Hematopoietic multipotent progenitor cell treated with erythropoietin and hydrocortisone succinate and interleukin-3 and kit ligand, for 8 days (in vitro differentiated cells): ENCODE measurements around the gene LAMB2.
A peak's percentile ranks its signal among the peaks of the same experiment; 100 is the strongest.

ENCODE experiments used
- DNase-seq: peaks from one replicate; pipeline ENCODE4 v3.0.0-alpha.2; 2015

The LAMB2 gene

DNA sequence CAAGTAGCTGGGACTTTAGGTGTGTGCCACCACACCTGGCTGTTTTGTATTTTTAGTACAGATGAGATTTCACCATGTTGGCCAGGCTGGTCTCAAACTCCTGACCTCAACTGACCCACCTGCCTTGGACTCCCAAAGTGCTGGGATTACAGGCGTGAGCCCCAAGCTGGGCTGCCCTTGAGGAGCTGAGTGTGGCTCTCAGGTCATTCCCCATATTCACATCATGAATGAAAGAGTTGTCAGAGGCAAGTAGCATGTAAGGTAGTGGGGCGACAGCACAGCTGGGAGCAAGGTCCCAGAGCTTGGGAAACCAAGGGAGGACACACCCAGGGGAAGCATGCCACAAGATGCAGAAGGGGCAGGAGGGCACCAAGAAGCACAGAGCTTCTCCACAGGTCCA is 28.3 kb upstream of the LAMB2 start:
- DNase-seq, result no peak

DNA sequence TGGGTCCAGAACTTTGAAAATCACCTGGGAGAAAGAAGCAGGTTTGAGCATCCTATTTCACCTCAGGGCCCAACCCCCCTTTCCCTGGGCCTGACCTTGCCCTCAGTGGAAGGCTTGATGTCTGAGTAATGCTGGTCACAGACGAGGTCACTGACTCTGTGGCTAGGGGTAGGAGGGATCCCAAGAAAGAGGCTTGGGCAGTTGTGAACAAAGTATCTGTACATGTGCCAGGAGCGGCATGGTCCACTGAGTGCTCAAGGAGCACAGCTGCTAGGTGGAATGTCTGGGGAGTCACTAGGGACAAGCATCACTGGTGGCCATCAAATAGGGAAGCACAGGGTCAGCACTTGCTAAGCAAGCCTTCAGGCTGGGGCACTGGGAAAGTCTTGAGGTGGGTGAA is 25.9 kb upstream of the LAMB2 start:
- DNase-seq, result no peak

DNA sequence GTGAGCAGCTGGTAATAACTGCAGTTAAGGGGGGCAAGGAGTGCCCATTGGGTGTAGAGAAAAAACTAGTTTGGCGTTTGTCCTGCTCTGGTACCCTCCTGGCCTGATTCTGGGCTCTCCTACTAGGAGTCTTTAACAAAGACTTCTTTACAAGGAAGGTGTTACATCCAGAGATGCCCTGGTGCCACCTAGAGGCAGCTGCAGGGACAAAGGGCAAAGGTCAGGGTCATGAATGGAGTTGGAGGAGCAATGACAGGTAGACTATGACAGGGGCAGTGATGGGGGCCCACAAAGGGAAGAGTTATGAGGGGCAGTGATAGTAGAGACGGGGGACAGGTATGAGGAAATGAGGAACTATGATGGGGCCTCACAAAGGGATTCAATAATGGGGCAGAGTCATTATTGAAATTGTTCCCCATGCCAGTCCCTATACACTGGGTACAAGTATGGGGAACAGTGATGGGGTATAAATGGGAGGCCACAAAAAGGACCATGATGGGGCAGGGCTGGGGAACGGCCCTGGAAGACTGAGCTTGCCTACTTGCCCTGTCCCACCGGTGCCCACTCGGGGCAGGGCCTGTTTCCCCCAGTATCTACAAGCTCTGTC is 25.4 kb upstream of the LAMB2 start:
- DNase-seq, result peak; percentile 79

DNA sequence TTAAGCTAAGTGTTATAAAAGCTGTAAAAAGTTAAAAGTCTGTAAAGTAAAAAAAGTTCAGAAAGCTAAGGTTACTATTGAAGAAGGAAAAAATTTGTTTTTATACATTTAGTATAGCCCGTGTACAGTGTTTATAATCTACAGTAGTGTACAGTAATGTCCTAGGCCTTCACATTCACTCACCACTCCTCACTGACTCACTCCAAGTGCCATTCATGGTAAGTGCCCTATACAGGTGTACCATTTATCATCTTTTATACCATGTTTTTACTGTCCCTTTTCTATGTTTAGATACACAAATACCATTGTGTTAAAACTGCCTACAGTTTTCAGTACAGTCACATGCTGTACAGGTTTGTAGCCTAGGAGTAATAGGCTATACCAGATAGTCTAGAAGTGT is 24.4 kb upstream of the LAMB2 start:
- no peak for DNase-seq

DNA sequence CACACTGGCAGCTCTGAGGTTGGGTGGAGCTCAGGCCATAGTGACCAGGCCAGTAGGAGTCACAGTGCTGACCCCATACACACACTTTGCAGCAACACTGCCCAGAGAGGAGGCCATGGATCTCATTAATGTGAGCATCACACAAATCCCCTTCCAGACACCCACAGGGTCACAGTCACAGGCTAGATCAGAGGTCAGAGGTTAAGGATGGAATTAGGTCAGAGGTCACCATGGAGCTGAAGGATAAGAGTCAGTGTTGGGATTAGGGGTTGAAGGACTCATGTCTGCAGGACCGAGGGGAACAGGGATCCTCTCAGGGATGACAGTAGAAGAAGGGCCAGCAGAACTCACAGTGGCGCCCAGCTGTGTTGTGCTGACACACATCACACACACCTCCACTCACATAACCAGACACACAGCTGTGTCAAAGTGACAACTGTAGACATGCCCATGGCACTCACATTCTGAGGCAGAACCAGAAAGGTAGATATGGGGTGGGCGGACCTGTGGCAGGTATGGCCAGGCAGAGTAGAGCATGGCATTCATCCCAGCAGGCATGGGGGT is 20.6 kb upstream of the LAMB2 start:
- DNase-seq, result no peak

DNA sequence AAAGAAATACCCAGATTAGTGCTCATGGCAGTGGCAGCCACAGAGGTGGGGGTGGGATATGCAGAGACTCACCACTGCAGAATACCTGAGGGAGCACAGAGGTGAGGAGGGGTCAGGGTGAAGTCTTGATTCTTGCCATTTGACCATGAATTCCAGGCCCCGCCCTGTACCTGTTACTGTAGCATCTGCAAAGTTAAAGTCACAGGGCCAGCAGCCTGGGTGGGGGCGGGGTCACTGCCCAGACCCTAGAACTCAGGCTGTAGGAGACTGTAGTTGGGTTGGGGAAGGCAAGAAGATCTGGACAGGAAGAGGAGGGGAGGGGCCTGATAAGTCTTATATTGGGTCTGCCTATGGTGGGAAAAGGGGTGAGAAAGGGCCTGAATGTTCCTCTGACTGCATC is 18.8 kb upstream of the LAMB2 start:
- no peak for DNase-seq

DNA sequence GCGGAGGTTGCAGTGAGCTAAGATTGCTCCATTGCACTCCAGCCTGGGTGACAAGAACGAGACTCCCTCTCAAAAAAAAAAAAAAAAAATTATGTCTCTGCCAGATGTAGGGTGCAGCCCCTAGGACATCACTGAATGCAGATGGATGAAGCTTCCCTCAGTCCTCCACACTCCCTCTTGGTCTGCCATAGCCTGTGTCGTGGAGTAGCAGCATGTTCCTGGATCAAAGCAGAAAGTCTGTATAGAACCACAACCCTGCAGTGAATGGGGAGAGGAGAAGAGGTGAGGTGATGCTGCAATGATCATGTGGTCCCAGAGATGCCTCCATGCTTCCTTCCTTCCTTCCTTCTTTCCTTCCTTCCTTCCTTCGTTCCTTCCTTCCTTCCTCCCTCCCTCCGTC is 15.3 kb upstream of the LAMB2 start:
- no peak for DNase-seq

DNA sequence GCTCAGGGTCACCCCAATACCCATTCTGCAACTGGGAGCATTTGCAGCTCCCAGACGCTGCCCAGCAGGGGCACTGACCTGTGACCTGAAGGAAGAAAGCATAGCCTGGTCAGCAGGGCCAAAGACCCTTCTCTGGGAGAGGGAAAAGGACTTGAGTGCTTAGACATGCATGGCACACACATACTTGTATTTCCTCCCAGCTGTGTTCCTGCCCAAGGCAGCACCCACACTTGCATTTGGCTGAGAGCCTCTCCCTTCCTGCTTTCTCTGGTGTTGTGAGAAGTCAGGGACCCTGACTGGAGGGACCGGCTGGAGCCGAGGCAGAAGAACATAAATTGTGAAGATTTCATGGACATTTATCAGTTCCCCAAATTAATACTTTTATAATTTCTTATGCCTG is 7.2 kb upstream of the LAMB2 start:
- DNase-seq, result no peak

DNA sequence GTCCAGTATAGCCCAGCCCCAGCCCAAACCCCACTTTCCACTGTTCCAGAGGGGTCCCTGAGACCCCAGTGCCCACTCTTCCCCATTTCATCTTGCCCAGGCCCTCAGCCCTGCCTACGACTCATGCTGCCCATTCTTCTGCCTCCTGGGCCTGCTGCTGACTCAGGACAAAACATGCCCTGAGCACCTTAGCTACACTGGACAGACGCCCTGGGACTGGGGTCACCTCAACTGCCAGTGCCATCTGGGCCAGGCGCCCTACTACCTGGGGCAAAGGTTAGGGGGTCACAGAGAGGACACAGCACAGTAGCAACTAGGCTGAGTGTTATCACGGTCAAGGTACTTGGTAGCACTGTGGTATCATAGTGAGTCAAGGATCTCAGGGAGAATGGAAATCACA is 2.6 kb upstream of the LAMB2 start:
- no peak for DNase-seq

DNA sequence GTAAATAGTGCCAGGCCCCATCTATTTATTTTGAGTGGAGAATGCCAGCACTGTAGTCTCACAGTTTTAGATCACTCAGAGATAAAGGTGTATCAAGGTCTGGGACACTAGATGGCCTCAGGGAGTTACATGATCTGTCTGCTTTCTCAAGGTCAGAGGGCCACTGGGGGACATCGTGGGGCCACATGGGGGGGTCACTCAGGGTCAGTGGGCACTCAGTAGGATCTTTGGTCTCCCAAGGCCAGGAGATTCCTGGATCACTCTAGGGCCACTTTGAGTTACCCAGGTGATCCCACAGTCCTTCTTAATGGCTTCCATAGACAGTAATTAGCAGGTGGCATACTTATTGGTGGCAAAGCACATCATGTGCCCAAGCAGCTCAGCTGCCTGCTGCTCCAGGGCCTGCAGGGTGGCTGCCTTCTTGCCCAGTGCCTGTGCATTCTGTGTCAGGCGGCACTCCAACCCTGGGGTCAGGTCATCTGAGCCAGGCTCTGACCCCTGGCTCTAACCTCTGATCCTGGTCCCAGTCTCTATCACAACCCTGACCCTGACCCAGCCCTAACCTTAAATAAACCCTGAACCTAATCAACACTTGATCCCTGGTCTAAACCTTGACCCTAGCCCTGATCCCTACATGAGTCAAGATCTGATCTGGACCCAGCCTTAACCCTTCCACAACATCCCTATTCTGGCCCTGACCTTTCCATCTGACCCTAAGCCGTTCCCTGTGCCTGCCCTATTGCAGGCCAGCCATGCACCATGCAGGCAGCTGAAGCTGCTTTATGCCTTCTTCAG is 1.8 kb upstream of the LAMB2 start:
- DNase-seq, result peak; percentile 21

DNA sequence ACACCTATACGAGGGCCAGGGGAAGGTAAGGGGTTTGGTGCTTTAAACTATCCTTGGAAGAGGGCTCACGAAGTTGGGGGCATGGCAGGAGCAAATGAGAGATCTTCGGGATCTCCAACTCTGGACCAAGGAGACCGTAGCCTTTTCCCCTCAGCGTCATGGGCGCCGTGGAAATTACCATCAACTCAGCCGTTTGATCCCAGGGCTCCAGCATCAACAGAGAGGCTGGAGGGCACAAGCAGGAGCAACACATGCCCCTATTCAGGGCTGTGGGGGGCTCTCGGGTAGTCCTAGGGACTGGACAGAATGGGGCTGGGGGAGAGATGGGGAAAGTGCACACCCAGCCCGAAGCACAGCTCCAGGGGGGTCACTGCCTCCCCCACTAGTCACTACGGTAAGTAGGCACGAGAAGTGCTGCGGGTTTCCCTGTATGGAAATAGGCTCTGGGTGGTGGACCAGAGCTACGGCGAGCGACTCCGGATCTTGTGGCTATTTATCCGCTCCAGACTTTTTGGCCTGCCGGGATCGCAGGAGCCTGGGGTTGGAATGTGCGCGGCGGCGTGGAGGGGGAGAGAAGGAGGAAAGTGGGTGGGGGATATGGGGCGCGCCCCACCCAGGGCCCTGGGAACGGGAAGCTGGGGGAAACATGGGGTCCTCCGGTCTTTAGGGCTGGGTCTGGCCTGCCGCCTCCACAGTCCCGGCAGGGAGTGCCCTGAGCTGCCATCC is 539 bp upstream of the LAMB2 start:
- DNase-seq, result peak; percentile 45

DNA sequence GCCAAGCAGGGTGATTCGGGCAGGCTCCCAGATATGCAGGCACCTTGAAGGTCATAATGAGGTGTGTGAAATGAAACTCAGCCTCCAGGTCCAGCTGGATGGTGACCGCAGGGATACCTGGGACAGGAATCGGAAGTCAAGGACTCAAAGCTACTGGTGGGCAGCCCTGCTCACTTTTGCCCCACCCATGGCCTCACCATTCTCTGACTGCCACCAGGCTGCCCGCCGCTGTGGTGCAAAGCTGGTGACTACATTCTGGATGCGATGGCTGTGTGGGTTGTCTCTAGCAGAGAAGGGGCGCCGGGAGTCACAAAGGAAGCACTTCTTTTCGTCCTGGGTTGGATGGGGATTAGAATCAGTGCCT is 795 bp downstream of the LAMB2 start:
- DNase-seq, result no peak

DNA sequence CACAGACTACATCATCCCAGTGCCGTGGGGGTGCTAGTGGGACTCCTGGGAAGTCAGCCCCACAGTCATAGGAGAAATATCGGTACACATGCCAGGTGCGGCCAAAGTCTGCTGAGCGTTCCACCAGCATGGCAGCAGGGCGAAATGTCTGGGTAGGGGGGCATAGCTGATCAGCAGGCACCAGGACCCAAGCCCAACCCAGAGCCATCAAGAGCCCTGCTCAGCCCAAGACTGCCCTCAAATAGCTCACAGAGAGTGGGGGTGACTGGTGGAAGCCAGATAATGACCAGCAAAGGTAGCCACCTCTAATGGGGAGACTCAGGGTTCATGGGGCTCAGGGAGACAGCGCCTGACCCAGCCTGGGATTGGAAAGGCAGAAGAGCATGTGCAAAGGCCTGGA is 1.3 kb downstream of the LAMB2 start:
- no peak for DNase-seq

DNA sequence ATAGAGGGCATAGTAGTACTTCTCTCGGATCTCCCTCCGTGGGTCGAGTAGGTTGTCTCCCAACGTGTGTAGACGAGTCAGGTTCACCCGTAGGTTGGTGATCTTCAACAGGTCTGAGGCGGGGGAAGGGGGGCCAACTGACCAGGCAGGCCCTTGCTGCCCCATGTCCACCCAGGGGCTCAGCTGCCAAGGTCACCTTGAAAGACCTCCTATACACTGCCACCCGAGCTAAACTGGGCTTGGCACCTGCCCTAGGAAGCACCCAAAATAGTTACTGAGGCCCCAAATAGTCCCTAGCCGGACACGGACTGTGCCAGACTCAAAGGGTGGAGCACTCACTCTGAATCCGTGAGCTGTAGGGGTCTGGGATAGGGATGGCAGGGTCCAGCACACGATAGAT is 1.8 kb downstream of the LAMB2 start:
- no peak for DNase-seq

DNA sequence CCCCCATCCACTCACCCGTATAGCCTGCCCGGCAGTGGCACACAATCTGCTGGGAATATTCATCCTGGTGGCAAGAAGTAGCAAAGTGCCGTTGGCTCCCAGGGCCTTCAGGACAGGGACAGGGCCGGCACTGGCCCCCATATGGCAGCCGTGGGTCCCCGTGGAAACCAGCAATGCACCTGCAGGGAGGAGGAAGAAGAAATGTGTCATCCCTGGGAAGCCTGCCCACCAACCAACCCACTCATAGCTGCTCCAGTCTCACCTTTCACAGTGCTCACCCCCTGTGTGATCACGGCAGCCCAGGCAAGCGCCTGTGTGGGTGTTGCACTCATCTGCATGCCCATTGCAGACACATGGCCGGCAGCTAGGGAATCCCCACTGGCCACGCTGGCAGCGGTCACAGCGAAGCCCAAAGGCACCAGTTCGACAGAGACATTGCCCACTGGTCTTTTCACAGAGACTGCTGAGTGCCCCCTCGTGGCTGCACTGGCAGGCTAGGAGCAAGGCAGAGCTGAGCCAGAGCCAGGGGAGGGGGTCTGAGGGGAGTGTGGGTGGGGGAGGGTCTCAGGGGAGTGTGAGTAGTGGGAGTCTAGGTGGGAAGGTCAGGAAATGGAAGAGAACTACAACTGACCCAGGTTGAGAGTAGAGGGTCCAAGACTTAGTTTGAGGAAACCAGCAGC is 7.7 kb downstream of the LAMB2 start:
- DNase-seq, result no peak

DNA sequence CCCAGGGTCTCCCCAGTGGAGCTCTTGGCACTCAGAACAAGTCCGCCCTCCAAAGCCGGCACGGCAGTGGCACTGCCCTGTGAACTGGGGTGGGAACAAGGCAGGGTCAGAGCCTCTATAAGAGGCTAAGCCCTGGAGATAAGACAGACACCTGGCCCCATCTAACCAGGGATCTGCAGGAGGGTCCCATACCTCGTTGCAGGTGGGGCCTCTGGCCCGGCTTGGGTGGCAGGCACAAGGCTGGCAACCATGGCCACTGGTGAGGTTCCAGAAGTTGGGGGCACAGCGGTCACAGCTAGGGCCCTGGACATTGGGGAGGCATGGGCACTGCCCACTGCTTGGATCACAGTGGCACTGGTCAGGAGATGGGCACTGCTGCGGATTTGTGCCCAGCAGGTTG is 8.6 kb downstream of the LAMB2 start:
- DNase-seq, result no peak

DNA sequence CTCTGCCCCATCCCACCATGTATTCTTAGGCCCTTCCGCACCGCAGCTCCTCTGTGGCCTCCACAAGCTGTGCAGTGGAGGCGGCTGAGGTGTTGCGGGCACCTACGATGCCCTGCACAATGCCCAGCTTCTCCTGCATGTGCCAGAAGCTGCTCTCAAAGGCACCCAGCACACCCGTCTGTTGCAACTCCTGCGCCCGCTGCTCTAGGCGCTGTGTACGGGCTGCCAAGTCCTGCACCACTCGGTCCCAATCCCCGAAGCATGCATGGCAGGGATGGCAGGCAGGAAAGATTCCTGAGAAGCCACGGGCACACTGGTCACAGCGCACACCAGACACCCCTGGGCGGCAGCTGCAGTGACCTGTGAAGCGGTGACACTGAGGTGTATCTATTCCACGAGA is 9.2 kb downstream of the LAMB2 start:
- no peak for DNase-seq

DNA sequence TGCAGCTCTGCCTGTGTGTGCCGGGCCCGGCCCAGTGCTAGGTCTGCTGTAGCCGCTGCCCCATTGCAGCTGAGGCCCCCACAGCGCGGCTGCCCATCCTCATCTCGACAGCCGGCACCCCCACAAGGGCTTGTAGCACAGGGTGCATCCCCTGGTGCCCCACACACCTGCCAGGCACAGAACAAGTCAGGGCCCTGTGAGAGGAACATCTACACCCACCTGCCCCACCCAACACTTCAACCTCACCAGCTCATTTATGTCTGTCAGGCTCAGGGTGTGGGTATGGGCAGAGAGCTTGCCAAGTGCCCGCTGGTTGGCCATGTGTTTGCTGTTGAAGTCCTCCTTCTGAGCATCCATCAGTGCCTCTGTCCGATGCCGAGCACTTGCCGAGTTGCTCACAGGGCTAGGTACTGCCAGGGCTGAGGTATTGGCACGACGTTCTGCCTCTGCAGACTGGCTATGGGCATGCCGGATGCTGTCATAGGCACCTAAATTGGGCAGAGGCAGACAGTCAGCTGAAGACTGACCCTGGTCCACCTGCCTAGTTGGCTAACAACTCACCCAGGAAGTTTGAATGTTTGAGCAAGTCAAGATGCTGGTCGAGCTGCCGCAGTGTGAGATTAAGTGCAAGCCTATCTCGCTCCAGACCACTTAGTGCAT is 9.8 kb downstream of the LAMB2 start:
- DNase-seq, result no peak

DNA sequence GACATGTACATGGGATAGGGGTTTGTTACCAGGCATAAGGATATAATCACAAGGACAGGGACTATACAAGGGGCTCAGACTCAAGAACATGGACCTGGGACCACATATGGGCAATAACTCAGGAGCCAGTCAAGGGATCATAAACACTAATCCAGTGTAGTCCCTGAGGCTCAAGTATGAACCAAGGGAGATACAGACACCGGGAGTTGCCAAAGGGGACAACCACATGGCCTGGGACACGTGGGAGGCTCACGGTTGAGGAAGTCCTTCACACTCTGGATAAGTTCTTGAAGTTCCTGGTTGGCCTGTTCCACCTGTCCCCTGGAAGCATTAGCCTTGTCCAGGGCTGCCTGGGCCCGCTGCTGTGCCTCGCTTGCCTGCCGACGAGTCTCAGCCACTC is 10.4 kb downstream of the LAMB2 start:
- no peak for DNase-seq

DNA sequence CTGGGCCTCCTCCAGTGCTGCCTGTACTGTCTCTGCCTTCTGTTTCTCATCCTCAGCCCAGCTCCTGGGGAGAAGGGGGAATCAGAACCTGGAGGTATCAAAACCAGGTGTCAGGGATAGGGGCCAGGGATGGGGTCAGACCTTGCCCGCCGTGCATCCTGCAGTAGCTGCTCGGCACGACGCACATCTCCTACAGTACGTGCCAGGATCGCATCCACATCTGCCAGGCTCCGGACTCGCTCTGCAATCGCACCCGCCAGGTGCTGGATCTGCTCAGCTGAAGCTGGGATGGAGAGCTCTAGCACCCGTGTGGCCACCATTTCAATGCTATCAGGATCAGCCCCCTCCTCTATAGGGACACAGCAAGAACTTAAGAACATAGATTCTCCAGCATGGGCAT is 10.8 kb downstream of the LAMB2 start:
- DNase-seq, result no peak

DNA sequence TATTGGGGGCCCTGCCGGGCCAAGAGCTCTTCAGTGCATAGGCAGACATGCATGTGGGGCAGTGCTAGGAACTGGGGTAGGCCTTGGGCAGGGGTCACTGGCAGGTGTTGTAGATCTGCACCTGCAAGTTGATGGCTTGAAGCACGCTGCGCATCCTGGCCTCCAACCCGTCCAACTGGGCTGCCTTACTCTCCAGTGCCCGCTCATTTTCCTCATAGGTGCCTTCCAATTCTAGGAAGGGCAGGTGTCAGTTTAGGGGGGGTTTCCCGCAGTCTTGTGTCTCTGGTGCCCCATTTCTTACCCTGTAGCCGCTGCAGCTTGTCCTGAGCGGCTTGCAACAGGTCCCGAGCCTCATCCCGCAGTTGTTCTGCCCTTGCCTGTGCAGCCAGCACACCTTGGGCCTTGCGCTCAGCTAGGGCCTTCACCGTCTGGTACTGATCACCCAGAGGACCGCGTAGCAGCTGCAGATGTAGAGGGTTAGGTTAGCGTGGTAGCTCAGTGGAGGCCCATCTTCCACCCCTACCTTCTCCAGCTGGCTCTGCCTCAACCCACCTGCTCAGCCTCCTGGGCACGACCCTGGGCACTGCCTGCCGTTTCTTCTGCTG is 11.6 kb downstream of the LAMB2 start:
- DNase-seq, result no peak

DNA sequence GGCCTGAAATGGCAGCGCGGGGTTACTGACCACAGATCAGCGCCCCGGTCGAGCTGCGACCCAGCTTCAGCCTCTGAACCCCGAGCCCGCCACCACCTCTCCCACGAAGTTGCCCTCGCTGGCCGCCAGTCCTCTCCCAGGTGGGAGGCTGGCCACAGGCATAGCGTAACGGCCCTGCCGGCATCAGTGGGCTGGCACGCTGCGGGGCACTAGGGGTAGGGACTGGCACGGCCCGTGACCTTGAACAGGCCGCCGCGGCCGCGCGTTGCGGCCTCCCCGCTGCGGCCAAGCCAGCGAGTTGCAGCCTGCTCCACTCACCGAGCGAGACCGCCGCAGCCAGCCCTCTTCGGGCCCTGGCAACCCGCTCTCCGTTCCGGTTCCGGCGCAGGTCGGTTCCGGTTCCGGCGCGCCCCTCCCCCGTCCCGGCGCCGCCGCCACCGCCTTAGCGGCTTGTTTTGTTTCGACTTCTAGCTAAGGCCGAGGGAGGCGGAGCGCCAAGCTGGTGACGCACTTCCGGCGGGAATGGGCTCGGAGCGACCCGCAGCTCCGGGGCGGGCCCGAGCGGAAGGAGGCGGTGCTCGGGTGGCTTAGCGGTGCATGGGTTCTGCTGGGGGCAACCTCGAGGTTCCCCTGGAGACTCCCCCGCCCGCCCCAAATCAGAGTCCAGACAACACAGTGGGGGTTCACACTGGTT is 12.3 kb downstream of the LAMB2 start, which contains the start of gene USP19:
Gene USP19 (minus strand): TSS at position 386 of the 694 bp plus-strand sequence. CDS start 1,678 bp downstream, outside the sequence.
- peak; percentile 95 for DNase-seq
